Breast epithelium (tissue), 3 donors: ENCODE measurements around the gene CSNK2A2.

Source experiments
- POLR2A ChIP-seq: fragments of 450-650 bp; IDR thresholded peaks from one replicate; pipeline ENCODE4 v1.6.1; 2016; ENCODE audit warnings: antibody characterized with exemption, mild to moderate bottlenecking, moderate library complexity
- TF ChIP-seq, protein P1 (sequence below), 3 donors: fragments of 450-650 bp; IDR thresholded peaks; one replicate each; pipeline ENCODE4 v1.5.1; 2016 to 2017; ENCODE audit warnings: antibody characterized with exemption in 3 of 3, mild to moderate bottlenecking in 3 of 3, moderate library complexity in 3 of 3

DNA sequence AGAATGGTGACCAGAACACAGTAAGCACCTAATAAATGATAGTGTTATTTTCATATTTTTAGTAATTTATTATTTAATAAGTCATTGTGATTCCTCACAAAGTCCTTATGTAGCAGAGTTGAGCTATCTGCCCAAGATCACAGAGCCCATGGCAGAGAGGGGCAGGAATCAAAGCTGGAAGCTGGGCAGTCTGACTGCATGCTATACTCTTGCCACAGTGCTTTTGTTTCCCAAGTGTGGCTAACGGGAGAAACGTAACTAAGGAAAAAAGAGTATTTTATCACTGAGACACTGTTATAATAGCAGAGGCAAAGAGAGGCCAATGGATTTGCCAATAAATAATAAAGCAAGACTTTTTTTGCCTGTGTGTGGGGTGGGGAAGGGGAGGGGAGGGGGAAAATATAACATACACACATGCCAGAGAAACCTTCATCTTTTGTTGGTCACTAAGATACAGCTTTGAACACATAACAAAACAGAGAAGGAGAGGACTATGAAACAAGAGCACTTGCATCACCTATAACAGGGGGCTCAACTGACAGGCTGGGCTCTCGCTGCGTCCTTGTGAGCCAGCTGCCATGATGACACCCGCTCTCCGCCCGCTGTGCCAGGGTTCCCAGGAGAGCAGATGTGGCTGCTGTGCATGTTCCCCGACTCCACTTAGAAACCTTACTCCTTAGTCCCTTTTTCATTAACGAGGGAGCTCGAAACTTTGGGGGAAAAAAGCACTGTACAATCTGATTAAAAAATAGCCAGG lies 10.1 kb downstream of the CSNK2A2 start:
- TF ChIP-seq, protein P1, sequence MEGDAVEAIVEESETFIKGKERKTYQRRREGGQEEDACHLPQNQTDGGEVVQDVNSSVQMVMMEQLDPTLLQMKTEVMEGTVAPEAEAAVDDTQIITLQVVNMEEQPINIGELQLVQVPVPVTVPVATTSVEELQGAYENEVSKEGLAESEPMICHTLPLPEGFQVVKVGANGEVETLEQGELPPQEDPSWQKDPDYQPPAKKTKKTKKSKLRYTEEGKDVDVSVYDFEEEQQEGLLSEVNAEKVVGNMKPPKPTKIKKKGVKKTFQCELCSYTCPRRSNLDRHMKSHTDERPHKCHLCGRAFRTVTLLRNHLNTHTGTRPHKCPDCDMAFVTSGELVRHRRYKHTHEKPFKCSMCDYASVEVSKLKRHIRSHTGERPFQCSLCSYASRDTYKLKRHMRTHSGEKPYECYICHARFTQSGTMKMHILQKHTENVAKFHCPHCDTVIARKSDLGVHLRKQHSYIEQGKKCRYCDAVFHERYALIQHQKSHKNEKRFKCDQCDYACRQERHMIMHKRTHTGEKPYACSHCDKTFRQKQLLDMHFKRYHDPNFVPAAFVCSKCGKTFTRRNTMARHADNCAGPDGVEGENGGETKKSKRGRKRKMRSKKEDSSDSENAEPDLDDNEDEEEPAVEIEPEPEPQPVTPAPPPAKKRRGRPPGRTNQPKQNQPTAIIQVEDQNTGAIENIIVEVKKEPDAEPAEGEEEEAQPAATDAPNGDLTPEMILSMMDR (IDR thresholded peaks at IDR 0.05) = no peak
- TF ChIP-seq POLR2A = no peak
